ENCODE results near the gene PHIP. TPM values are rescaled to one million over a fixed set of nuclear protein-coding genes. Genes with fewer than 3 reads are reported as not detected.
"Not testable (repeated sequence)": the region's sequence is repeated elsewhere in the genome, so short reads cannot be mapped to it uniquely, and the experiment has no call there.

The PHIP gene
- total RNA-seq, 2 donors from 2014 or later: 20.8 to 22.8 TPM

DNA sequence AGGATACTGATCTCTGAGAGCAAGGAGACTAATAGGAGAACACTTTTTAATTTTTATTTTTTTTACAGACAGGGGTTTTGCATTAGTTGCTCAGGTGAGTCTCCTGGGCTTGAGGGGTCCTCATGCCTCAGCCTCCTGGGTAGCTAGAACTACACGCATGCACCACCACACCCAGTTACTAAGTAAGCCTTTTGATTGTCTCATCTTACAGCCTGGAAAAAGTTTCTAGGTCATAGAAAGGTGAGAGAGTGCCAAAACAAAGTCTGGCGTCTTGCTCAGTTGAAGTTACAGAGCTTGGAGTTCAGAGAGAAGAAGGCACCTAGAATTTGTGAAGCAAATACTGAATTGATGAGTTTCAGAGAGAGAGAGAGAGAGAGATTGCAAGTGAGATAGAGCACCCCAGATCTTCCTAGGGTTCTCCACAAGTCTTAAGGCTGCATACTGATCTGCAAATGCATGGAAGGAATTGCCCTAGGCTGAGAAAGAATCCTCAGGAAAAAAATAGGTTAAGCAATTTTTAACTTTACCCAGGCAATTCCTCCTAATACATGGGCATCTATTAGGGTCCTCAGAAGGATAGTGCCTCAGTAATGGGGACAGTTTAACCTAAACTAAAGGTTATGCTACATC lies 37.6 kb upstream of the PHIP start:
- no peaks in the 10 kb centered on the region for H3K4me1 ChIP-seq
- TF ChIP-seq, protein P1, sequence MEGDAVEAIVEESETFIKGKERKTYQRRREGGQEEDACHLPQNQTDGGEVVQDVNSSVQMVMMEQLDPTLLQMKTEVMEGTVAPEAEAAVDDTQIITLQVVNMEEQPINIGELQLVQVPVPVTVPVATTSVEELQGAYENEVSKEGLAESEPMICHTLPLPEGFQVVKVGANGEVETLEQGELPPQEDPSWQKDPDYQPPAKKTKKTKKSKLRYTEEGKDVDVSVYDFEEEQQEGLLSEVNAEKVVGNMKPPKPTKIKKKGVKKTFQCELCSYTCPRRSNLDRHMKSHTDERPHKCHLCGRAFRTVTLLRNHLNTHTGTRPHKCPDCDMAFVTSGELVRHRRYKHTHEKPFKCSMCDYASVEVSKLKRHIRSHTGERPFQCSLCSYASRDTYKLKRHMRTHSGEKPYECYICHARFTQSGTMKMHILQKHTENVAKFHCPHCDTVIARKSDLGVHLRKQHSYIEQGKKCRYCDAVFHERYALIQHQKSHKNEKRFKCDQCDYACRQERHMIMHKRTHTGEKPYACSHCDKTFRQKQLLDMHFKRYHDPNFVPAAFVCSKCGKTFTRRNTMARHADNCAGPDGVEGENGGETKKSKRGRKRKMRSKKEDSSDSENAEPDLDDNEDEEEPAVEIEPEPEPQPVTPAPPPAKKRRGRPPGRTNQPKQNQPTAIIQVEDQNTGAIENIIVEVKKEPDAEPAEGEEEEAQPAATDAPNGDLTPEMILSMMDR (IDR thresholded peaks at IDR 0.05): no peak
- no peak for TF ChIP-seq POLR2A (IDR thresholded peaks at IDR 0.05)
- H3K27me3 ChIP-seq: no peaks in the 10 kb centered on the region
- no peak for ATAC-seq
- WGBS, 2 donors: 41 to 56% methylated on average over 2 of the region's 2 CpGs
- no peak overlapping the region for H3K4me3 ChIP-seq
- no peaks in the 10 kb centered on the region for H3K9me3 ChIP-seq
- DNase-seq: no peak
- H3K36me3 ChIP-seq (replicated peaks in 1 of 2; ENCODE audit: insufficient read depth in 1 of 2, low read depth in 2 of 2): no peaks in the 10 kb centered on the region
- intact Hi-C loops (cut with DNase I): no loop called here
- no peak overlapping the region for H3K27ac ChIP-seq

DNA sequence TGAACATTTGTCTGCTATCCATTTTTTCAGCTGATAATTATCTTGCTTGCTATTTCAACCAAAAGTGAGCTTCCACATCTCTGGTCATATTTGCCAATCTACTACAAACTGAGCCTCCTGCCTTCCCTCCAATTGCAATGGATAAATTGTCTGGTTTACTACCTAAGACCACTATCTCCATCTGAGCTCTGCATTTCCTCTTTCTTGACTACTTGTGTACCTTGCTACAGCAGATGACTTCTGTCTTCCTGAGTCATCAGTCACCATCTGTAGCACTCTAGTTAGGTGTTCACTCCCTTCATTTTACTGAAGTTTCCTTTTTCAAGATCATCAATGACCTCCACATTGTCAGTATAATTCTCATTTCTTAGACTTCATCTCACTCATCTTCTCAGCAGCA lies 33.5 kb upstream of the PHIP start:
- H3K4me1 ChIP-seq: no peaks in the 10 kb centered on the region
- intact Hi-C loops (cut with DNase I): no loop called here
- no peak overlapping the region for H3K4me3 ChIP-seq
- DNase-seq: no peak
- TF ChIP-seq POLR2A (IDR thresholded peaks at IDR 0.05): no peak
- TF ChIP-seq, protein P1 (IDR thresholded peaks at IDR 0.05): no peak
- H3K27ac ChIP-seq: no peak overlapping the region
- no peaks in the 10 kb centered on the region for H3K36me3 ChIP-seq (replicated peaks in 1 of 2; ENCODE audit: insufficient read depth in 1 of 2, low read depth in 2 of 2)
- no peak for ATAC-seq
- H3K9me3 ChIP-seq: no peaks in the 10 kb centered on the region
- H3K27me3 ChIP-seq: no peaks in the 10 kb centered on the region

DNA sequence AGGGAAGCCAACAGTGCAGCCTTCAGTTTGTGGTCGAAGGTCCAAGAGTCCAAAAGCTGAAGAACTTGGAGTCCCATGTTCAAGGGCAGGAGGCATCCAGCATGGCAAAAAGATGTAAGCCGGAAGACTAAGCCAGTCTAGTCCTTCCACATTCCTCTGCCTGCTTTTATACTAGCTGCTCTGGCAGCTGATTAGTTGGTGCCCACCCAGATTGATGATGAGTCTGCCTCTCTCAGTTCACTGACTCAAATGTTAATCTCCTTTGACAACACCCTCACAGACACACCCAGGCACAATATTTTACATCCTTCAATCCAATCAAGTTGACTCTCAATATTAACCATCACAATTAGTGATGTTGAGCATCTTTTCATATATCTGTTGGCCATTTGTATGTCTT lies 23.1 kb upstream of the PHIP start:
- H3K27ac ChIP-seq: no peak overlapping the region
- no peaks in the 10 kb centered on the region for H3K9me3 ChIP-seq
- TF ChIP-seq, protein P1 (IDR thresholded peaks at IDR 0.05): no peak
- TF ChIP-seq POLR2A (IDR thresholded peaks at IDR 0.05): no peak
- no peaks in the 10 kb centered on the region for H3K36me3 ChIP-seq (replicated peaks in 1 of 2; ENCODE audit: insufficient read depth in 1 of 2, low read depth in 2 of 2)
- WGBS, 2 donors: 82 to 90% methylated on average over 2 of the region's 2 CpGs
- no peaks in the 10 kb centered on the region for H3K4me1 ChIP-seq
- ATAC-seq (no peak), DNase-seq (no peak)
- H3K4me3 ChIP-seq: no peak overlapping the region
- no peaks in the 10 kb centered on the region for H3K27me3 ChIP-seq
- intact Hi-C loops (cut with DNase I): no loop called here

DNA sequence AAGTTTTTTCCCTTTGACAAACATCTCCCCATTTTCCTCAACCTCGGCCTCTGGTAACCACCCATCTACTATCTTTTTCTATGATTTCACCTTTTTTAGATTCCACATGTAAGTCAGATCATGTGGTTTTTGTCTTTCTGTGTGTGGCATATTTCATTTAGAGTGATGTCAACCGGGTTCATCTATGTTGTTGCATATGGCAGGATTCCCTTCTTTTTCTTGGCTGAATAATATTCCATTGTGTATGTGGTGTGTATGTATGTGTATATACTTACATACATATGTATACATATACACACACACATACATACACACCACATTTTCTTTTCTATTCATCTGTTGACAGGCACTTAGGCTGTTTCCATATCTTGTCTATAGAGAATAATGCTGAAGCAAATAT lies 22.2 kb upstream of the PHIP start:
- TF ChIP-seq, protein P1 (IDR thresholded peaks at IDR 0.05): no peak
- no peak for TF ChIP-seq POLR2A (IDR thresholded peaks at IDR 0.05)
- no peaks in the 10 kb centered on the region for H3K9me3 ChIP-seq
- no peak overlapping the region for H3K27ac ChIP-seq
- intact Hi-C loops (cut with DNase I): no loop called here
- H3K4me3 ChIP-seq: no peak overlapping the region
- H3K27me3 ChIP-seq: no peaks in the 10 kb centered on the region
- DNase-seq (no peak), ATAC-seq (no peak)
- no peaks in the 10 kb centered on the region for H3K36me3 ChIP-seq (replicated peaks in 1 of 2; ENCODE audit: insufficient read depth in 1 of 2, low read depth in 2 of 2)
- H3K4me1 ChIP-seq: no peaks in the 10 kb centered on the region
- 83 to 89% methylated on average over 2 of the region's 2 CpGs for WGBS, 2 donors

DNA sequence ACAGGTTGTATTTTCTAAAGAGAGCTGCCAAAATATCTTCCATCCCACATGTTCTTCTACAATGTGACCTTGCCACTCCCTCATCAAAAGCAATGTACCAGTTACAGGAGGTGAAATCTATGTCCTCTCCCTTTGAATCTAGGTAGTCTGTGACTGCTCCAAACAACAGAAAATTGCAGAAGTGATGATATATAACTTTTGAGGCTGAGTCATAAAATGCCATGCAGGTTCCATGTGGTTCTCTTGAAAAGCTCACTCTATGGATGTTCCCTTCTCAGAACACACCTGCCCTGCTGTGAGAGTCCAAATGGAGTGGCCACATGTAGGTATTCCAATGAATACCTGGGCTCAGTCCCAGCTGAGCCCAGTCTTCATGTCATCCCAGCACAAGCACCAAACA lies 16.9 kb upstream of the PHIP start:
- intact Hi-C loops (cut with DNase I): no loop called here
- no peak overlapping the region for H3K27ac ChIP-seq

DNA sequence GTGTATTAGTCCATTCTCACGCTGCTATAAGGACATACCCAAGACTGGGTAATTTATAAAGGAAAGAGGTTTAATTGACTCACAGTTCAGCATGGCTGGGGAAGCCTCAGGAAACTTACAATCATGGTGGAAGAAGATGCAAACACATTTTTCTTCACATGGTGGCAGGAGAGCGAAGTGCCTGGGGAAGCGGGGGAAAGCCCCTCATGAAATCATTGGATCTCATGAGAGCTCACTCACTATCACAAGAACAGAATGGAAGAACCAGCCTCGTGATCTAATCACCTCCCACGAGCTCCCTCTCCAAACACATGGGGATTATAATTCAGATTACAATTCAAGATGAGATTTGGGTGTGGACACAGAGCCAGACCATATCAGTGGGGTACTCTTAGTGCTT lies 13.7 kb upstream of the PHIP start:
- not testable (repeated sequence) for DNase-seq; H3K36me3 ChIP-seq (replicated peaks in 1 of 2; ENCODE audit: insufficient read depth in 1 of 2, low read depth in 2 of 2)

More for the DNA sequence above, 16.9 kb upstream of the PHIP start:
- no peaks in the 10 kb centered on the region for H3K36me3 ChIP-seq (replicated peaks in 1 of 2; ENCODE audit: insufficient read depth in 1 of 2, low read depth in 2 of 2)
- H3K27me3 ChIP-seq: no peaks in the 10 kb centered on the region
- no peak overlapping the region for H3K4me3 ChIP-seq
- no peak for TF ChIP-seq POLR2A (IDR thresholded peaks at IDR 0.05)
- TF ChIP-seq, protein P1 (IDR thresholded peaks at IDR 0.05): no peak
- ATAC-seq (no peak), DNase-seq (no peak)
- H3K9me3 ChIP-seq: no peaks in the 10 kb centered on the region
- H3K4me1 ChIP-seq: no peaks in the 10 kb centered on the region

More for the DNA sequence above, 13.7 kb upstream of the PHIP start:
- H3K4me1 ChIP-seq; ATAC-seq; H3K9me3 ChIP-seq; H3K27me3 ChIP-seq; H3K4me3 ChIP-seq; intact Hi-C loops (cut with DNase I); H3K27ac ChIP-seq: not testable (repeated sequence)
- 65 to 70% methylated on average over 5 of the region's 5 CpGs for WGBS, 2 donors

All from body of pancreas (tissue), 4 donors.